MCF 10A (cell line): Measurements from ENCODE around the gene TAF5. TPM values are rescaled to one million over a fixed set of nuclear protein-coding genes. Genes with fewer than 3 reads are reported as not detected.
"Not testable (repeated sequence)": the region's sequence is repeated elsewhere in the genome, so short reads cannot be mapped to it uniquely, and the experiment has no call there.

ENCODE experiments used
- BruUV-seq: library from RNA; stranded (reverse); fragments of 400-500 nt; replicated peaks from 2 replicates; lab custom pipeline; 2021; lab: Mats Ljungman, UMichigan
- CTCF ChIA-PET: fragments of 300-600 bp; sonication (Branson Sonifier 250); formaldehyde crosslinking; extraction: SDS; loops from one replicate; lab custom pipeline; 2021; ENCODE audit warnings: antibody characterized with exemption, inconsistent platforms; lab: Yijun Ruan, JAX
- POLR2A ChIA-PET: fragments of 300-600, 350-650 bp; sonication (Branson Sonifier 250); formaldehyde crosslinking; extraction: SDS; loops from one replicate; lab custom pipeline; 2020; ENCODE audit warnings: antibody characterized with exemption, inconsistent platforms; lab: Yijun Ruan, JAX
- DNase-seq: peaks from one replicate; pipeline ENCODE4 v3.0.0-alpha.2; 2018; ENCODE audit not compliant: unreplicated experiment
- H3K27ac Mint-ChIP-seq: one replicate; pipeline ENCODE4 v1.8.0; 2022; ENCODE audit warnings: mild to moderate bottlenecking, low read depth, mixed read lengths; ENCODE audit not compliant: unreplicated experiment
- H3K27me3 Mint-ChIP-seq: one replicate; pipeline ENCODE4 v1.8.0; 2022; ENCODE audit warnings: mixed read lengths; ENCODE audit not compliant: insufficient read depth, unreplicated experiment
- H3K36me3 Mint-ChIP-seq: one replicate; pipeline ENCODE4 v1.8.0; 2022; ENCODE audit warnings: mild to moderate bottlenecking, moderate library complexity, mixed read lengths; ENCODE audit not compliant: insufficient read depth, unreplicated experiment
- H3K4me1 Mint-ChIP-seq: one replicate; pipeline ENCODE4 v1.8.0; 2022; ENCODE audit warnings: mixed read lengths; ENCODE audit not compliant: insufficient read depth, unreplicated experiment
- H3K4me3 Mint-ChIP-seq: one replicate; pipeline ENCODE4 v1.8.0; 2022; ENCODE audit warnings: mild to moderate bottlenecking, moderate library complexity, mixed read lengths; ENCODE audit not compliant: unreplicated experiment
- H3K9me3 Mint-ChIP-seq: one replicate; pipeline ENCODE4 v1.8.0; 2022; ENCODE audit warnings: mixed read lengths; ENCODE audit not compliant: unreplicated experiment
- CTCF ChIP-seq: fragments of 200-600 bp; IDR thresholded peaks from one replicate; pipeline ENCODE4 v1.8.0; 2022; ENCODE audit warnings: antibody characterized with exemption, mild to moderate bottlenecking; ENCODE audit not compliant: unreplicated experiment
- intact Hi-C: fragments of 100-400 bp; cut with micrococcal nuclease; formaldehyde crosslinking; loops from 2 replicates; pipeline ENCODE4 v1.14.1; 2022
- total RNA-seq: library from RNA; stranded (reverse); gene quantifications from 2 replicates; pipeline ENCODE4 v1.2.3, GENCODE V29; 2022

Gene TAF5
- total RNA-seq, 1 experiment from 2014 or later = 3.1 TPM

- Mint-ChIP-seq H3K9me3 (no peaks in the 10 kb centered on the region), H3K27ac (peak overlapping the region; percentile 95), H3K27me3 (no peaks in the 10 kb centered on the region), H3K4me3 (peak overlapping the region; percentile 96), H3K4me1 (peaks cover 24% of the 10 kb centered on the region), H3K36me3 (peaks cover 81% of the 10 kb centered on the region)
- intact Hi-C loops = loop anchor here (2.0 to 5.0 kb wide), 2 partner anchors 29 to 45 kb away; partner anchors contain the start of gene PCGF6
- ChIA-PET CTCF (interaction anchor here (0.7 to 4.1 kb wide), 6 partner anchors 19 to 289 kb away, joined by 3 to 18 read pairs (median 5); no protein-coding TSS in a partner anchor), POLR2A (interaction anchor here (0.6 to 5.7 kb wide), 19 partner anchors 9 to 751 kb away, joined by 3 to 62 read pairs (median 4); partner anchors contain the start of genes CNNM2, NEURL1, NT5C2 and PCGF6)
- TF ChIP-seq CTCF = no peak
- BruUV-seq = no TSS peak
- peak; percentile 17 for DNase-seq
Observed at GRCh38 chr10:103397191-103397825, 29.5 kb downstream of the TAF5 start.

GRCh38 chr10:103413564-103413963 is 45.8 kb downstream of the TAF5 start:
- no TSS peak for BruUV-seq
- Mint-ChIP-seq H3K36me3 (peaks cover 90% of the 10 kb centered on the region), H3K9me3 (no peaks in the 10 kb centered on the region), H3K27me3 (no peaks in the 10 kb centered on the region), H3K4me1 (peaks cover 5% of the 10 kb centered on the region), H3K4me3 (no peak overlapping the region), H3K27ac (no peak overlapping the region)
- POLR2A ChIA-PET = no interaction called here
- TF ChIP-seq CTCF = no peak
- DNase-seq = no peak
- CTCF ChIA-PET = interaction anchor here (0.6 to 5.6 kb wide), 2 partner anchors 27 to 72 kb away, joined by 3 to 48 read pairs; no protein-coding TSS in a partner anchor
- intact Hi-C loops = no loop called here

- Mint-ChIP-seq H3K27ac (no peak overlapping the region), H3K4me1 (no peaks in the 10 kb centered on the region), H3K27me3 (no peaks in the 10 kb centered on the region), H3K9me3 (no peaks in the 10 kb centered on the region), H3K36me3 (peaks cover 89% of the 10 kb centered on the region), H3K4me3 (no peak overlapping the region)
- no peak for TF ChIP-seq CTCF
- ChIA-PET POLR2A (interaction anchor here (0.7 to 0.8 kb wide), 2 partner anchors 18 to 1996 kb away, joined by 3 to 4 read pairs; no protein-coding TSS in a partner anchor), CTCF (interaction anchor here (0.9 to 5.6 kb wide), 14 partner anchors 9 to 130 kb away, joined by 3 to 48 read pairs (median 7); partner anchors contain the start of genes ATP5MK and PDCD11)
- intact Hi-C loops = no loop called here
- DNase-seq = no peak
- no TSS peak for BruUV-seq
Observed at GRCh38 chr10:103415581-103415980, 47.8 kb downstream of the TAF5 start.

- no peaks in the 10 kb centered on the region for H3K4me1 Mint-ChIP-seq
- POLR2A ChIA-PET = interaction anchor here (0.7 kb wide), 1 partner anchor 18 kb away, joined by 6 read pairs; no protein-coding TSS in a partner anchor
- H3K27me3 Mint-ChIP-seq = no peaks in the 10 kb centered on the region
- peak; percentile 68 for DNase-seq
- TF ChIP-seq CTCF = peak; percentile 37
- intact Hi-C loops = loop anchor here (1.0 to 2.0 kb wide), 2 partner anchors 69 to 176 kb away; no protein-coding TSS in a partner anchor
- H3K4me3 Mint-ChIP-seq = no peak overlapping the region
- H3K36me3 Mint-ChIP-seq = peaks cover 96% of the 10 kb centered on the region
- H3K27ac Mint-ChIP-seq = no peak overlapping the region
- no peaks in the 10 kb centered on the region for H3K9me3 Mint-ChIP-seq
- no TSS peak for BruUV-seq
- CTCF ChIA-PET = interaction anchor here (0.6 to 5.6 kb wide), 27 partner anchors 8 to 296 kb away, joined by 3 to 48 read pairs (median 6); partner anchors contain the start of genes ATP5MK and PDCD11
Observed at GRCh38 chr10:103416436-103417147, 48.8 kb downstream of the TAF5 start.

- CTCF ChIA-PET = interaction anchor here (0.6 to 5.6 kb wide), 23 partner anchors 7 to 296 kb away, joined by 3 to 48 read pairs (median 7); partner anchors contain the start of genes ATP5MK and PDCD11
- H3K27ac Mint-ChIP-seq, H3K27me3 Mint-ChIP-seq, H3K9me3 Mint-ChIP-seq, H3K4me3 Mint-ChIP-seq, DNase-seq, H3K4me1 Mint-ChIP-seq, BruUV-seq: not testable (repeated sequence)
- peaks cover 96% of the 10 kb centered on the region for H3K36me3 Mint-ChIP-seq
- POLR2A ChIA-PET = interaction anchor here (0.7 kb wide), 1 partner anchor 19 kb away, joined by 6 read pairs; no protein-coding TSS in a partner anchor
- intact Hi-C loops = loop anchor here (1.0 to 2.0 kb wide), 2 partner anchors 68 to 176 kb away; no protein-coding TSS in a partner anchor
Observed at GRCh38 chr10:103417148-103417469, 49.3 kb downstream of the TAF5 start.
